K562 (cell line): ENCODE measurements around the gene EYA2. TPM values are rescaled to one million over a fixed set of nuclear protein-coding genes. Genes with fewer than 3 reads are reported as not detected.

Experiments used
- ATAC-seq: fragments of 200-7000 bp; cut with Tn5 transposase; 3 replicates; pipeline ENCODE4 v1.9.1; 2020; ENCODE audit warnings: moderate library complexity
- BruUV-seq: library from RNA; stranded (reverse); fragments of 400-500 nt; replicated peaks from 2 replicates; lab custom pipeline; 2021; lab: Mats Ljungman, UMichigan
- CTCF ChIA-PET: fragments of 300-600 bp; formaldehyde crosslinking; extraction: SDS; loops from one replicate; lab custom pipeline; 2021; ENCODE audit warnings: low intra/inter-chr PET ratio; lab: Yijun Ruan, JAX
- POLR2A ChIA-PET: fragments of 300-600, 350-650 bp; sonication (Branson Sonifier 250); formaldehyde crosslinking; extraction: SDS; loops from one replicate; lab custom pipeline; 2021; ENCODE audit warnings: antibody characterized with exemption, inconsistent platforms; lab: Yijun Ruan, JAX
- DNase-seq, 4 experiments: peaks; one replicate each; pipeline versions ENCODE4 v3.0.0 to v3.0.0-alpha.2; 2011 to 2018; ENCODE audit warnings: low spot score in 3 of 4, mixed read lengths in 3 of 4; ENCODE audit errors: extremely low read depth in 1 of 4
- FAIRE-seq: peaks from 2 replicates; lab custom pipeline; 2011; peaks lifted over from hg19 to GRCh38; lab: Jason Lieb, UNC
- H2AFZ ChIP-seq: 2 replicates; pipeline ENCODE4 v1.6.0; 2011; ENCODE audit warnings: low read depth, low read length, control low read depth, inconsistent platforms
- H3K27ac ChIP-seq: fragments of 200-600 bp; 3 replicates; pipeline ENCODE4 v1.8.0; 2011; ENCODE audit warnings: low read depth, mild to moderate bottlenecking, control low read depth, inconsistent platforms, low read length, moderate library complexity, mixed read lengths; ENCODE audit errors: extremely low read depth
- H3K27me3 ChIP-seq, 2 experiments: fragments of 300-600 bp in 1 of 2; 2 replicates in 1 of 2; 3 replicates in 1 of 2; pipeline versions ENCODE4 v1.6.0 to v1.8.0; 2011; ENCODE audit warnings: inconsistent platforms in 2 of 2, low read length in 2 of 2, mild to moderate bottlenecking in 1 of 2, mixed read lengths in 1 of 2, moderate library complexity in 1 of 2; ENCODE audit not compliant: control insufficient read depth in 2 of 2, insufficient read depth in 2 of 2
- H3K36me3 ChIP-seq: fragments of 300-600 bp; 3 replicates; pipeline ENCODE4 v1.8.0; 2011; ENCODE audit warnings: mild to moderate bottlenecking, low read length, inconsistent platforms; ENCODE audit not compliant: control insufficient read depth, insufficient read depth
- H3K4me1 ChIP-seq, 2 experiments: fragments of 200-600 bp in 1 of 2; replicated peaks in 1 of 2; 2 replicates in 1 of 2; 3 replicates in 1 of 2; pipeline versions ENCODE4 v1.5.1 to v1.8.0; 2011; ENCODE audit warnings: inconsistent platforms in 2 of 2, low read length in 2 of 2, mild to moderate bottlenecking in 1 of 2, mixed read lengths in 1 of 2, moderate library complexity in 1 of 2; ENCODE audit not compliant: control insufficient read depth in 2 of 2, insufficient read depth in 2 of 2
- H3K4me2 ChIP-seq: 2 replicates; pipeline ENCODE4 v1.6.1; 2011; ENCODE audit warnings: low read length, control low read depth, inconsistent platforms, mixed read lengths; ENCODE audit not compliant: insufficient read depth
- H3K4me3 ChIP-seq: fragments of 200-600 bp; sonication (generic), shearing (Covaris generic); 2 replicates; pipeline ENCODE4 v1.5.1; 2016; ENCODE audit warnings: control low read depth, inconsistent platforms
- H3K79me2 ChIP-seq: fragments of 200-600 bp; 3 replicates; pipeline ENCODE4 v1.8.0; 2011; ENCODE audit warnings: low read length, inconsistent platforms; ENCODE audit not compliant: control insufficient read depth, insufficient read depth
- H3K9ac ChIP-seq, 2 experiments: 2 replicates each; pipeline versions ENCODE4 v1.6.0 to v1.6.1; 2011; ENCODE audit warnings: low read depth in 2 of 2, low read length in 2 of 2, control low read depth in 1 of 2, inconsistent platforms in 1 of 2, mild to moderate bottlenecking in 1 of 2, mixed read lengths in 1 of 2; ENCODE audit not compliant: insufficient read depth in 1 of 2
- H3K9me1 ChIP-seq: one replicate; pipeline ENCODE4 v1.6.0; 2011; ENCODE audit warnings: inconsistent platforms, mild to moderate bottlenecking, low read length, moderate library complexity; ENCODE audit not compliant: control insufficient read depth, insufficient read depth
- H3K9me3 ChIP-seq: replicated peaks from 2 replicates; pipeline ENCODE4 v1.5.1; 2011; ENCODE audit warnings: low read depth, low read length, inconsistent platforms; ENCODE audit not compliant: control insufficient read depth, insufficient read depth
- H4K20me1 ChIP-seq: replicated peaks from 2 replicates; pipeline ENCODE4 v1.6.1; 2011; ENCODE audit warnings: low read length, inconsistent platforms, mixed read lengths; ENCODE audit not compliant: control insufficient read depth, insufficient read depth
- CHD2 ChIP-seq: IDR thresholded peaks from 2 replicates; pipeline ENCODE4 v1.6.1; 2011; ENCODE audit warnings: low read depth, low read length
- MCM3 ChIP-seq: fragments of 450-650 bp; IDR thresholded peaks from 2 replicates; pipeline ENCODE4 v1.6.1; 2016
- RREB1 ChIP-seq: fragments of 250-450 bp; sonication (Bioruptor Pico); IDR thresholded peaks from 2 replicates; pipeline ENCODE4 v1.4.0; 2020
- WGBS: fragments of 100-300 bp; shearing (Covaris generic); methylation state at CpG from one replicate; pipeline ENCODE4 v1.1.6; 2016; ENCODE audit warnings: low coverage, mixed read lengths; ENCODE audit not compliant: insufficient coverage; ENCODE audit errors: missing lambda C conversion rate; 5-methylcytosine and 5-hydroxymethylcytosine counted together
- in situ Hi-C: fragments of 300-500 bp; cut with MboI; formaldehyde crosslinking; loops from 4 replicates; pipeline ENCODE4 v1.15.0; 2018; ENCODE audit warnings: inconsistent platforms, mixed read lengths
- intact Hi-C: fragments of 100-400 bp; cut with micrococcal nuclease; formaldehyde crosslinking; loops from 2 replicates; pipeline ENCODE4 v1.14.2; 2022
- polyA plus RNA-seq, 8 experiments: library from polyadenylated mRNA; depleted of rRNA in 4 of 8; stranded (reverse) in 5 of 8; unstranded in 3 of 8; fragments of >200 nt; fragmentation: Nextera tagmentation in 2 of 8; fragmentation: Illumina TruSeq in 1 of 8; extraction: Ambion mirVana in 2 of 8; extraction: Trizol in 1 of 8; gene quantifications; 2 replicates each; pipeline versions ENCODE4 v1.2.1 to v1.2.3, GENCODE V29; 2011 to 2014; ENCODE audit warnings: inconsistent platforms in 1 of 8, missing spikeins in 1 of 8
- total RNA-seq, 7 experiments: library from RNA; depleted of rRNA in 6 of 7; stranded (reverse); fragments of >200 nt in 6 of 7; fragmentation: Illumina TruSeq in 2 of 7; extraction: Trizol in 2 of 7; gene quantifications; 2 replicates each; pipeline versions ENCODE4 v1.2.1 to v1.2.3, GENCODE V29; 2011 to 2021; ENCODE audit warnings: low replicate concordance in 1 of 7

The EYA2 gene
- total and polyA plus RNA-seq, 9 of the 15 experiments (the other 6 are each of a cell fraction or from before 2014, with no cell fraction given) = 0.03 TPM; not detected in 8

DNA sequence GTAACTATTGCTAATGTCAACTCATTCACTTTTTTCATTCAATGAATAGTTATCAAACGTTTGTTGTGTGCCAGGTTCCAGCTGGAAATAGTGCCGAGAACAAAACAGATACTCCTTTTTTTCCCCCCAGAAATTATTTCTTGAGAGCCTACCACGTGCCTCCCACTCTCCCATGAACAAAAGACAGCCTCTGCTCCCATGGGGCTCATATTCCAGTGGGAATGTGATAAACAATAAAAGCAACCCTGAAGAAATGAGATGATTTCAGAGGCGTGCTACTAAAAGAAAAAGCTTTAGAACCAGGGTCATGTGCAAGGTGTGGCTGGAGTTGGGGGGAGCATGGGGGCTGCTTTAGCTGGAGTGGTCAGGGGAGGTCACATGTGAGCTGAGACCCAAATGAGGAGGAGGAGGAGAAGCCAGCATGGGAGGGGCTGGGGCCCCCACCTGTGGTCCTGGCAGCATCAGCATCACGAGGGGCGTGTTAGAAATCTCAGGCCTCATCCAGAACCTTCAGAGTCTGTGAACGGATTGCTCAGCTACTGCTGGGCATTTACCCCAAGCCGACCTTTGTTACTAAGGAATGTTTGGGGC, 157.4 kb downstream of the EYA2 start:
- Histone ChIP-seq H3K36me3 (no peaks in the 10 kb centered on the region), H3K79me2 (no peaks in the 10 kb centered on the region), H2AFZ (no peak overlapping the region), H3K9ac (no peak overlapping the region), H3K9me1 (no peaks in the 10 kb centered on the region), H3K27me3 (peaks cover 16 to 46% of the 10 kb centered on the region in 2 experiments), H3K9me3 (no peaks in the 10 kb centered on the region), H4K20me1 (no peaks in the 10 kb centered on the region), H3K4me3 (no peak overlapping the region), H3K4me2 (no peak overlapping the region), H3K4me1 (no peaks in the 10 kb centered on the region), H3K27ac (no peak overlapping the region)
- CTCF ChIA-PET = no interaction called here
- in situ Hi-C loops = no loop called here
- ATAC-seq (no peak), DNase-seq (no peak), FAIRE-seq (no peak)
- intact Hi-C loops = no loop called here
- whole genome bisulfite sequencing = 0% methylated on average over 8 of the region's 8 CpGs
- POLR2A ChIA-PET = interaction anchor here (0.6 kb wide), 2 partner anchors 12 to 1930 kb away, joined by 3 read pairs; no protein-coding TSS in a partner anchor
- no TSS peak for BruUV-seq
- TF ChIP-seq CHD2 = no peak
- TF ChIP-seq RREB1 = no peak
- no peak for TF ChIP-seq MCM3
